KOPT-K1 (cell line): ENCODE measurements around the gene GPRIN1.
"Not testable (repeated sequence)": the region's sequence is repeated elsewhere in the genome, so short reads cannot be mapped to it uniquely, and the experiment has no call there.

Experiments used
- H3K27ac ChIP-seq: fragments of 200-600 bp; sonication (generic); 2 replicates; pipeline ENCODE4 v1.5.1; 2016; ENCODE audit warnings: antibody characterized with exemption, mild to moderate bottlenecking, low read depth, low read length; ENCODE audit not compliant: poor library complexity, severe bottlenecking
- H3K36me3 ChIP-seq: fragments of 200-600 bp; sonication (generic); 2 replicates; pipeline ENCODE4 v1.5.1; 2017; ENCODE audit warnings: antibody characterized with exemption, mild to moderate bottlenecking, low read length, moderate library complexity; ENCODE audit not compliant: insufficient read depth
- H3K9me3 ChIP-seq: fragments of 200-600 bp; sonication (generic); 2 replicates; pipeline ENCODE4 v1.5.1; 2017; ENCODE audit warnings: antibody characterized with exemption, low read length, mild to moderate bottlenecking; ENCODE audit not compliant: insufficient read depth, poor library complexity, severe bottlenecking

Gene GPRIN1

DNA sequence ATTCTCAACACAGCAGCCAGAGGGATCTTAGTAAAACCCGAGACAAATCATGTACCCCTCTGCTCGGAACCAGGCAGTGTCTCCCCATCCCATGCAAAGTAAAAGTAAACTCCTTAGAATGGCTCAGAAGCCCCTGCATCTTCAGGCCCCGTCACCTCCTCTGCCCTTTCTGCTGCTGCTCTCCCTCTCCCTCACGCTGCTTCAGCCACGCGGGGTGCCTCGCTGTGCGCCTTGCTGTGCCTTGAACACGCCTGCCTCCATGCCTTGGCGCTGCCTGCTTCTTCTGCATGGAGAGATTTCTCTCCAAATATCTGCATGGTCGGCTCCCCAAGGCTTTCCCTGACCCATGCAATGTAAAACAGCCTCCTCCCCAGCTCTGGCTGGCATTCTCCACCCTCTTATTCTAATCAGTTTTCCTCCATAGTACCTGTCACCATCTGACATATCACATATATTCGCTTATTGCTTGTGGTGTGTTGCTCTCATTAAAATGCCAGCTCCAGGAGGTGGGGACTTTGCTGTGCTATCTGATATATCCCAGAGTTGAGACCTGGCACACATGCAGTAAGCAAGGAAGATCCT lies 8.0 kb downstream of the GPRIN1 start:
- Histone ChIP-seq H3K27ac (no peak overlapping the region), H3K9me3 (no peaks in the 10 kb centered on the region), H3K36me3 (no peaks in the 10 kb centered on the region)

DNA sequence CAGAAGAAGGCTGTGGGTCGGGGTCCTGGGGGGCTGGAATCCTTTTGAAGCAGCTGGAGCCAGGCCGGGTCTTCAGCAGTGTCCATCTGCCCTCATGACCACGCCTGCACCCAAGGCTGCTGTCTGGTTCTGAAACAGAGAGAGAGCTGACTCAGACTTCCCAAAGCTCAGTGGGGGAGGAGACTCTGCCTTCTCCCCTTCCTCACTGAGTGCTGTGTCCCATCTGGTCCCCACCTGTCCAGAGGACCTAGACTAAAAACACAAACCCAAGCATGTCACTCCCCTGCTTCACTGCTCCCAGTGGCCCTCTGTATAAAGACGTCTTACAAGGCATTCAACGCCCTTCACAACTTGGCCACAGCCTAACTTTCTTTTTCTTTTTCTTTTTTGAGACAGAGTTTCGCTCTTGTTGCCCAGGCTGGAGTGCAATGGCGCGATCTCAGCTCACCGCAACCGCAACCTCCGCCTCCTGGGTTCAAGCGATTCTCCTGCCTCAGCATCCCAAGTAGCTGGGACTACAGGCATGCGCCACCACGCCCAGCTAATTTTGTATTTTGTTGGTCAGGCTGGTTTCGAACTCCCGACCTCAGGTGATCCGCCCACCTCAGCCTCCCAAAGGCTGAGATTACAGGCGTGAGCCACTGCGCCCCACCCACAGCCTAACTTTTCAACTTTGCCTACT lies 10.1 kb downstream of the GPRIN1 start:
- H3K9me3 ChIP-seq, H3K36me3 ChIP-seq, H3K27ac ChIP-seq: not testable (repeated sequence)

- Histone ChIP-seq H3K27ac (no peak overlapping the region), H3K36me3 (no peaks in the 10 kb centered on the region), H3K9me3 (no peaks in the 10 kb centered on the region)
Observed at GRCh38 chr5:176597417-176598389, 12.3 kb downstream of the GPRIN1 start.

DNA sequence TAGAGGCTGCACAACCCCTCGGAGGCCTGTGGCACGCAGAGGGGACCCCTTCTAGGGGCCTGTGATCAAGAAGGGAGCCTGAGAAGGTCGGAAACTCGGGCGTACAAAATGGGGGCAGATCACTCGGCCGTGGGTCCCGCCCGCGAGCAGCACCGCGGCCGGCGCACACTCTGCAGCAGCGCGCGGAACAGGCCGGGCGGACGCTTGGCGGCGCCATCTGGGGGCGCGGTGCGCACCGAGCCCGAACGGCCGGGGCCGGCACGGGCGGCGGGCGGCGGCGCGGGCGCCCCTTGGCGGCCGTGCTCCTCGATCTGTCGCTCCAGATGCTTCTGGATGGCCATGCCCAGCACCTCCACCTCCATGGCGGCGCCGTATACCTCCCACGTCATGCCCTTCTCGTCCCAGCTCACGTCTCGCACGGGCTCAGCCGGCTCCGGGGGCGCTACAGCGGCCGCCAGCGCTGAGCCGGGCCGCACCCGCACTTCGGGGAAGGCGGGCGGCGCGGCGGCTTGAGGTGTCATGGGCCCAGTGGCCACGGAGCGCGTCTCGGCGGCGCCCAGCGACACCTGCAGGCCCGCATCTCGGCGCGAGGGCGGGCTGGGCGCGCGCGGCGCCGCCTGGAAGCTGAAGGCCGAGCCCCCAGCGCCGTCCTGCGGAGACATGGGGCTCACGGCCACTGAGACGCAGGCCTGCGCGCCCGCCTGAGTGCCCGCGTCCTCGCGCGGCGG lies 13.1 kb downstream of the GPRIN1 start:
- Histone ChIP-seq H3K9me3 (peaks cover 4% of the 10 kb centered on the region), H3K36me3 (no peaks in the 10 kb centered on the region), H3K27ac (no peak overlapping the region)

GRCh38 chr5:176596069-176596644 lies 13.8 kb downstream of the GPRIN1 start:
- Histone ChIP-seq H3K36me3 (no peaks in the 10 kb centered on the region), H3K27ac (no peak overlapping the region), H3K9me3 (peaks cover 11% of the 10 kb centered on the region)

DNA sequence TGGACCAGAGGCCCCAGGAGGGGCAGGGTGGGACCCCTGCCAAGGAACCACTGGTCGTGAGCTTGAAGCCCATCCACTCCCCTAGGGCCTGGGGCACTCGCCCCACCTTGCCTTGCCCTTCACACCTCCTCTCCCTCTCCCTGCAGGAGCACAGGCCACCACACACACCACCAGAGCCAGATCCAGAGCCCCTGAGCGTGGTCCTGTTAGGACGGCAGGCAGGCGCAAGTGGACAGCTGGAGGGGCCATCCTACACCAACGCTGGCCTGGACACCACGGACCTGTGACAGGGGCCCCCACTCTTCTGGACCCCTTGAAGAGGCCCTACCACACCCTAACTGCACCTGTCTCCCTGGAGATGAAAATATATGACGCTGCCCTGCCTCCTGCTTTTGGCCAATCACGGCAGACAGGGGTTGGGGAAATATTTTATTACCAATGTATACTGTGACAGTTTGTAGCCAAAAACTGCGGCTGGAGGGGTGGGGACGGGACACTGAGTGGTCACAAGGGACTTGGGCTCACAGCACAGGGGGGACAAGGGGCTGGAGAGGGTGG lies 14.5 kb downstream of the GPRIN1 start:
- Histone ChIP-seq H3K9me3 (peaks cover 18% of the 10 kb centered on the region), H3K27ac (no peak overlapping the region), H3K36me3 (no peaks in the 10 kb centered on the region)

DNA sequence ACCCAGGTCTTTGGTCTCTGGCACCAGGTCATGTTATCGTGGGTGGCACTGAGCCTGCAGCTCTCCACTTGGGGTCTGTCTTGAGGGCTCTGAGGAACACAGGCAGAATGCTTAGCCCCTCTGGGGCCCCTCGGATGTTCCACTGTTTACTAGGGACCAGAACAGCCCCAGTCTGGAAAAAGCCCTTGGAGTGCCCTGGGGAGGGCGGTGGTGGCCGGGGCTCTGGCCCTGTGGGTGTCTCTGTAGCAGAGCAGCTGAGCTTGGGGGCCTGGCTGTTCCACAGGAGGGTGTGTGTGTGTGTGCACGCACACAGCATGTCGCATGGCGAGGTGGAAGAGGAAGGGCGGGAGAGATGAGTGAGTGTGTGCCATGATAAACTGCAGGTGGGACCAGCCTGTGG lies 15.4 kb downstream of the GPRIN1 start:
- Histone ChIP-seq H3K27ac (no peak overlapping the region), H3K9me3 (peaks cover 18% of the 10 kb centered on the region), H3K36me3 (no peaks in the 10 kb centered on the region)

GRCh38 chr5:176593273-176593869 lies 16.6 kb downstream of the GPRIN1 start:
- no peaks in the 10 kb centered on the region for H3K36me3 ChIP-seq
- H3K27ac ChIP-seq, result no peak overlapping the region
- H3K9me3 ChIP-seq, result peaks cover 18% of the 10 kb centered on the region

- Histone ChIP-seq H3K36me3 (no peaks in the 10 kb centered on the region), H3K27ac (no peak overlapping the region), H3K9me3 (peaks cover 18% of the 10 kb centered on the region)
Observed at GRCh38 chr5:176592573-176592972, 17.4 kb downstream of the GPRIN1 start.

GRCh38 chr5:176591667-176592066 lies 18.3 kb downstream of the GPRIN1 start:
- not testable (repeated sequence) for H3K27ac ChIP-seq, H3K36me3 ChIP-seq
- H3K9me3 ChIP-seq, result peaks cover 18% of the 10 kb centered on the region

DNA sequence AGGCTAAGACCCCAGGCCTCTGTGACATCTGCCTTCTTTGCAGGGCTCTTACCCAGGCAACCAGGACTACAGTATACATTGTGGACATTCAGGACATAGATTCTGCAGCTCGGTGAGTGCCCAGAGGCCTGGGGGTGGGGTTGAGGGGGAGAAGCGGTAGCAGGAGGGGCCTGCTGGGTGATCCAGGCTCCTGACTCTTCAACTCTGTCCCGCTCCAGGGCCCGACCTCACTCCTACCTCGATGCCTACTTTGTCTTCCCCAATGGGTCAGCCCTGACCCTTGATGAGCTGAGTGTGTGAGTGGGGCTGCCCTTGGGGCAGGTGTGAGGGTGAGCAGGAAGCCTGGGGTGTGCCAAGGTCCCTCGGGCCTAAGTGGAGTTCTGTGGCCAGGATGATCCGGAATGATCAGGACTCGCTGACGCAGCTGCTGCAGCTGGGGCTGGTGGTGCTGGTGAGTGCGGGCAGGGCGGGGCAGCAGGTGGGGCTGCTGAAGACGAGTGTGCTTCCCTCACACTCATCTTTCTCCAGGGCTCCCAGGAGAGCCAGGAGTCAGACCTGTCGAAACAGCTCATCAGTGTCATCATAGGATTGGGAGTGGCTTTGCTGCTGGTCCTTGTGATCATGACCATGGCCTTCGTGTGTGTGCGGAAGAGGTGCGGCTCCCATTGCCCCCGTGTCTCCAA lies 19.8 kb downstream of the GPRIN1 start:
- Histone ChIP-seq H3K36me3 (no peaks in the 10 kb centered on the region), H3K9me3 (peaks cover 26% of the 10 kb centered on the region), H3K27ac (no peak overlapping the region)

DNA sequence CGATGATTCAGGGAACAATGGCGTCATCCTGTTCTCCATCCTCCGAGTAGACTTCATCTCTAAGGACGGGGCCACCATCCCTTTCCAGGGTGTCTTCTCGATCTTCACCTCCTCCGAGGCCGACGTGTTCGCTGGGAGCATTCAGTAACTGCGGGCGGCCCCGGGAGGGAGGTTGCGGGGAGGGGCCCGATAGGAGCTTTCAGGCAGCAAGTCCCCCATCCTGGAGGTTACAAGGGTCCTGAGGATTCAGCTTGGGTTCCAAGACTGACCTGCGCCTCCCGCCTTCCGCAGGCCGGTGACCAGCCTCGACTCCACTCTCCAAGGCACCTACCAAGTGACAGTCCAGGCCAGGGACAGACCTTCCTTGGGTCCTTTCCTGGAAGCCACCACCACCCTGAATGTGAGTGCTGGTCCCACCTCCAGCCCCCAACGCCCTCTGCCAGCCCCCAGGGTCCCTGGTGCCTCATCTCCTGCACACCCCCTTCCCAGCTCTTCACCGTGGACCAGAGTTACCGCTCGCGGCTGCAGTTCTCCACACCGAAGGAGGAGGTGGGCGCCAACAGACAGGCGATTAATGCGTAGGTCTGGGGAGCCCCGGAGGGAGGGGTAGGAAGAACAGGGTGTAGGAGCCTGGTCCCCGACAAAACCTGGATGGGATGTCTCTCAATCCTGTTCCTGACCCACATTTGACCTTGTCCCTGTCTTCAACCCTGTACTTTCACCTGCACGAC lies 20.8 kb downstream of the GPRIN1 start:
- H3K9me3 ChIP-seq, result peaks cover 36% of the 10 kb centered on the region
- H3K27ac ChIP-seq, result no peak overlapping the region

GRCh38 chr5:176588297-176588696 lies 21.7 kb downstream of the GPRIN1 start:
- no peaks in the 10 kb centered on the region for H3K36me3 ChIP-seq
- no peak overlapping the region for H3K27ac ChIP-seq
- peaks cover 40% of the 10 kb centered on the region for H3K9me3 ChIP-seq

More for the DNA sequence above, 20.8 kb downstream of the GPRIN1 start:
- no peaks in the 10 kb centered on the region for H3K36me3 ChIP-seq
